GM21528 (cell line): ENCODE measurements around the gene BRIP1.
"Not testable (repeated sequence)": the region's sequence is repeated elsewhere in the genome, so short reads cannot be mapped to it uniquely, and the experiment has no call there.

ENCODE experiments used
- ATAC-seq: cut with Tn5 transposase; IDR thresholded peaks from one replicate; pipeline ENCODE4 v1.9.1; 2021; ENCODE audit warnings: mild to moderate bottlenecking, moderate library complexity; ENCODE audit not compliant: unreplicated experiment, low FRiP score

BRIP1 gene

DNA sequence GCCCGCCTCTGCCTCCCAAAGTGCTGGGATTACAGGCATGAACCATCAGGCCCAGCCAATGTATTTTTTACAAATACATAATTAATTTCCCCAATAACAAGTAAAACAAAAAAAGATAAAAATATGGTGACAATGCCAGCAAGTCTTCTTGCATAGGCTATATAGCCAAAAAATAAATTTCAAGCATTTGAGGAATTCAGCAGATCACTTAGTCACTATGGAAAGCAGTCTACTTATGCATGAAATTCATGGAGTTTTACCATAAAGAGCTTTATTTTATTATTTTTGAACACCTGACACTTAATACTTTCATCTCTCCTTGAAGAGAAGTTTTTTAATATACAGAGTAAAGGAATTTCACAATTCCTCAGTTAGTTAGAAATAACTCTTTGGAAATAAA, 56.4 kb downstream of the BRIP1 start:
- no peak for ATAC-seq

DNA sequence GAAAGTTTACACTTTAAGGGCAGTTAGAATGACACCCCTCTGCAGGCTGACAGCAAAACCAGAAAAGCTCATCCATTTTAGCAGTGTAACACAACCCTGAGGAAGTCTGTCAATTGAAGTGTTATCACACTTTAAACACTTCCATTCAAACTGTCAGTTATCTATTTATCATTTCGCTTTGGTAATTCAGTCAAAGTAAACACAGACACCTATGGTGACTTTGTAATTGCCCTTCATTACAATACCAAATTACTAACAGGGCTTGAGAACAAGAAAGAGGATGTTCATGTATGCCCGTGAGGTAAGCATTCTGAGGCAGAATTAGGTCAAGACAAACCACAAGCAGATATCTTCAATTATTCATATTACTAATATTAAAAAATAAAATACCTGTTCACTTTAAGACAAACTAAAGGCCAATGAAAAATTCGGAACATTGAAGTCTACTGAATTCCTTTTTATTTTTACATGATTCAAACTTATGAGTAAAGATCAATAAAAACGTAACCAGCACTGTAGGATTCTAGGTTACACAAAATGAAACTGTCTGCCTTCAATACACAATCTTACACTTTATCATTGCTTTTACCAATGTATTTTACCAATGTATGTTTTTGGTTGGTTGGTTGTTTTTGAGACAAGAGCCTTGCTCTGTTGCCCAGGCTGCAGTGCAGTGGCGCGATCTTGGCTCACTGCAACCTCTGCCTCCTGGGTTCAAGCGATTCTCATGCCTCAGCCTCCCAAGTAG, 57.1 kb downstream of the BRIP1 start:
- ATAC-seq, result no peak

DNA sequence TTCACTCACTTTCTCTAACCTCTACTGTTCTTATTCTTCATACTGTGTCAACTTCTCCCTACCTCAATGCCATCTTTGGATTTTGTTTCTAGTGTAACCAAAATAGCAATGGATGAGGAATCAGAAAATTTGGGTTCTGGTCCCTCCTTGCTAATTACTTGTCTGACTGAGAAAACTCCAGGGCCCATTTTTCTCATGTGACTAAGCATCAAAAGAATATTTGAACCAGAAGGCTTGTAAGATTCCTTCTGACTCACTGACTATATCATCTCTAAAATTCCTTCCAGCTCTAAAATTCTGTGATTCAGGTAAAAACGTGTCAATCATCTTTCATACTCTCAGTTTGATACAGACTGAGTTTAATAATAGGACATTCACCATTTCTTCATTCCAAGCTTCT, 57.9 kb downstream of the BRIP1 start:
- no peak for ATAC-seq

- no peak for ATAC-seq
Measured at GRCh38 chr17:61803796-61804195, 59.5 kb downstream of the BRIP1 start.

DNA sequence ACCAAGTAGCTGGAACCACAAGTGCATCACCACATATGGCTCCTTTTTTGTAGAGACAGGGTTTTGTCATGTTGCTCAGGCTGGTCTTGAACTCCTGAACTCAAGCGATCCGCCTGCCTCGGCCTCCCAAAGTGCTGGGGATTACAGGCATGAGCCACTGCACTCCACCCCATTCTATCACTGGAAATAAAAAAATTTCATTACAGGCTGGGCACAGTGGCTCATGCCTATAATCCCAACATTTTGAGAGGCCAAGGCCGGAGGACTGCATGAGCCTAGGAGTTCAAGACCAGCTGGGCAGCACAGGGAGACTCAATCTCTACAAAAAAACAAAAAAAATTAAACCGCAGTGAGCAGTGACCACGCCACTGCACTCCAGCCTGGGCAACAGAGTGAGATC, 60.1 kb downstream of the BRIP1 start:
- no peak for ATAC-seq

DNA sequence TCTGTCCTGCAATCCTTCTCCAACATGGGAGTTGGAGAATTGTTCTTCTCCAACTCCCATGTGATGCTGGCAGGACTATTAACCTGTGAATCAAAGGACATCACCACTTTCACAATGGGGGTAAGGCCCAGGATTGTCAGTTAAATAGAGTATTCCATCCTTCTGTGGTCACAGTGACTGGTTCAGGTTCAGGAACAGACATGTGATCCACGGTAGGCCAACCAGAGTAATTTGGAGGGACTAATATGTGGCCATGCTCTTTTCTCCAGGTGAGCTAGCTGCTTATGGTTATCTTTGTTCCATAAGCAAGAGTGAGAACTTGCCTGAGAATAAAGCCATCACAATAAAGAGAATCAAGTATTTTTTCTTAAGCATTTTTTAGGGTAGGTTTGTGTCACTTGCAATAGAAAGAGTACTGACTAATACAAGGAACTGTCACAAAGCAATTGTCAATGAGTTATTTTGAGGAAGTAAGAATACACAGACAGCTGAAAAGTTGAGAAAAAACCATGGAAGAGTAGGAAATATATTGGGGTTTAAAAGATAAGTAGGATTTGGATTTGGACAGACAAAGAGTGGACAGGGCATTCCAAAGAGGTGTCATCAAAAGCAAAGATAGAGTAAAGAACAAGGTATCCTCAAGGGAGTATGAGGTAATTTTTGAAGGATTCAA, 63.4 kb downstream of the BRIP1 start:
- ATAC-seq, result no peak

GRCh38 chr17:61797283-61797682, 66.0 kb downstream of the BRIP1 start:
- ATAC-seq, result no peak

- ATAC-seq, result no peak
Measured at GRCh38 chr17:61795546-61795945, 67.8 kb downstream of the BRIP1 start.

- ATAC-seq, result no peak
Measured at GRCh38 chr17:61794792-61795191, 68.5 kb downstream of the BRIP1 start.

DNA sequence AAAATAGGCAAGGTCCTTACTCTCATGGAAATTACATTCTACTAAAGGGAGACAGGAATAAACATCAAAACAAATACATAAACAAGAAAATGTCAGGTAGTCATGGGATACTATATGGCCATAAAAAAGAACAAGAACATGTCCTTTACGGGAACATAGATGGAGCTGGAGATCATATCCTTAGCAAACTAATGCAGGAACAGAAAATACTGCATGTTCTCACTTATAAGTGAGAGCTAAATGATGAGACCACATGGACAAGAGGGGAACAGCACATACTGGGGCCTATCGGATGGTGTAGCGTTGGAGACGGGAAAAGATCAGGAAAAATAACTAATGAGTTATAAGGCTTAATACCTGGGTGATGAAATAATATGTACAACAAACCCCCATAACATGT, 69.1 kb downstream of the BRIP1 start:
- no peak for ATAC-seq

- no peak for ATAC-seq
Measured at GRCh38 chr17:61793565-61793964, 69.8 kb downstream of the BRIP1 start.

GRCh38 chr17:61789872-61790271, 73.5 kb downstream of the BRIP1 start:
- ATAC-seq, result no peak

- ATAC-seq, result no peak
Measured at GRCh38 chr17:61786088-61786487, 77.2 kb downstream of the BRIP1 start.

GRCh38 chr17:61784510-61784909, 78.8 kb downstream of the BRIP1 start:
- ATAC-seq, result peak; percentile 36

- peak; percentile 67 for ATAC-seq
Measured at GRCh38 chr17:61783556-61784304, 79.6 kb downstream of the BRIP1 start.

DNA sequence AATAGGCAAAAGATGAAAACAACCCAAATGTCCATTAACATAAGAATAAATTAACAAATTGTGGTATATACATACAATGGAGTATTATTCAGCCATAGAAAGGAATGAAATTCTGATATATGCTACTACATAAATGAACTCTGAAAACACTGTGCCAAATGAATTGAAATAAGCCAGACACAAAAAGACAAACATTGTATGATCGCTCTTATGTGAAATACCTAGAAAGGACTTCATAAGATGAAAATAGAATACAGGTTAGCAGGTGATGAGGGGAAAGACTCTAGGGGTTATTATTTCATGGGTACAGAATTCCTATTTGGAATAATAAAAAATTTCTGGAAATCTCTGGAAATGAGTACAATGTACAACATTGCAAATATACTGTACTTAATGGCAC, 80.2 kb downstream of the BRIP1 start:
- no peak for ATAC-seq

GRCh38 chr17:61782683-61783082, 80.6 kb downstream of the BRIP1 start:
- ATAC-seq, result no peak

- ATAC-seq, result no peak
Measured at GRCh38 chr17:61775364-61775763, 88.0 kb downstream of the BRIP1 start.

DNA sequence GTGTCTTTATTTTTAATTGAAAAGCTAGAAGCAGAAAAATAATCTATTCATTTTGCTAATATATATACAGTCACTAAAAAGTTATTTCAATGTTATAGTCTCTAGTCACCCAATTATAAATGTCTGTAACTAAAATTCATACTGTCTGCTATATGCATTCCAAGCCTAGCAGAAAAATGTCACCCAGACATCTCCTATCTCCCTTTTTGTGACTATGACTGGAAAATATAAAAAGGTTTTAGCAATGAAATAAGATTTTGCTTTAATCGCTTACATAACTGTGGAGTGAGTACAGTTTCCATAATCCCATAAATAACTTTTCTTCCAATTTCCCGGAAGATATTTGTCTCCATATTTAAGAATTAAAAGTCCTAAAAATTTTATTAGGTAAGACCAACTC, 88.6 kb downstream of the BRIP1 start:
- ATAC-seq, result no peak

- ATAC-seq, result not testable (repeated sequence)
Measured at GRCh38 chr17:61774087-61774486, 89.2 kb downstream of the BRIP1 start.

DNA sequence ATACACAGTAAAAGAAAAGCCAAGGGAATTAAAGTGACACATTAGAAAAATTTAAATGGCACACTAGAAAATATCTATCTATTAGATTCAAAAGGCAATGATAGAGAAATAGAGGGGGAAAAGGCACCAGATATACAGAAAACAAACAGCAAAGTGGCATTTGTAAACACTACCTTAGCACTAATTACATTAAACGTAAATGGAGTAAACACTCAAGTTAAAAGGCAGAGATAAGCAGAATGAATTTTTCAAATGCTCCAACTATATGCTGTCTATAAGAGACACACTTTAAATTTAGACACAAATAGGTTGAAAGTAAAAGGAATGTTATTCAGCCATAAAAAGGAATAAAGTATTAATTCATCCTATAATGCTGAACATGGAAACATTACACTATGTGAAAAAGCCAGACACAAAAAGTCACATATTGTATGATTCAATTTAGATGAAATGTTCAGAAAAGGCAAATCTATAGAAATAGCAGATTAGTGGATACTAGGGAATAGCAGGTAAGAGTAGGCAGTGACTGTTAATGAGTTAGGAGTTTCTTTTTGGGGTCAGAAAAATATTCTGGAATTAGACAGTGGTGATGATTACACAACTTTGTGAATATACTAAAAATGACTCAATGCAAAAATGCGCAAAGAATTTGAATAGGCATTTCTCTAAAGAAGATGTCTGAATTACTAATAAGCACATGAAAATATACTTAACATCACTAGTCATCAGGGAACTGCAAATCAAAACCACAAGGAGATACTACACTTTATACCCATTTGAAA, 92.4 kb downstream of the BRIP1 start:
- no peak for ATAC-seq
